ENCODE data around the gene PLAAT4.
"Not testable (repeated sequence)": the region's sequence is repeated elsewhere in the genome, so short reads cannot be mapped to it uniquely, and the experiment has no call there.

Gene PLAAT4

GRCh38 chr11:63535734-63536133 lies 874 bp upstream of the PLAAT4 start:
- H3K9me3 ChIP-seq (ENCODE audit: insufficient read depth, low read depth, low read length), result no peaks in the 10 kb centered on the region
- no peaks in the 10 kb centered on the region for H3K36me3 ChIP-seq (ENCODE audit: insufficient read depth, low read length)
- no peaks in the 10 kb centered on the region for H3K27me3 ChIP-seq (ENCODE audit: insufficient read depth, low read length, poor library complexity, severe bottlenecking)
- 0 out of 2 replicates have a peak overlapping the region, but pooled peaks have one; percentile 29 for H2AFZ ChIP-seq (ENCODE audit: low read length)
- H3K4me3 ChIP-seq (ENCODE audit: low read length, poor library complexity, severe bottlenecking), result peak overlapping the region; percentile 67
- H3K79me2 ChIP-seq (ENCODE audit: insufficient read depth, low read length), result no peaks in the 10 kb centered on the region
- no peaks in the 10 kb centered on the region for H4K20me1 ChIP-seq (ENCODE audit: insufficient read depth, low read length, poor library complexity, severe bottlenecking)
- H3K4me1 ChIP-seq (ENCODE audit: insufficient read depth, low read length, poor library complexity, severe bottlenecking), result peaks cover 72% of the 10 kb centered on the region
- no peaks in the 10 kb centered on the region for H3K9me2 ChIP-seq (replicated peaks; ENCODE audit: low read depth, low read length)
- H3K4me2 ChIP-seq (ENCODE audit: low read depth, low read length, poor library complexity, severe bottlenecking), result peak overlapping the region; percentile 77
- TF ChIP-seq CTCF (conservative IDR thresholded peaks at IDR 0.05; ENCODE audit: low read length), result no peak
- TF ChIP-seq EZH2phosphoT487 (IDR thresholded peaks at IDR 0.05; ENCODE audit: borderline replicate concordance), result no peak
- no peaks in the 10 kb centered on the region for H3F3A ChIP-seq (ENCODE audit: low read depth)
- peak overlapping the region; percentile 64 for H3K9ac ChIP-seq (ENCODE audit: low read depth, low read length, poor library complexity, severe bottlenecking)

GRCh38 chr11:63537293-63538101 lies 889 bp downstream of the PLAAT4 start:
- no peak for TF ChIP-seq EZH2phosphoT487 (IDR thresholded peaks at IDR 0.05; ENCODE audit: borderline replicate concordance)
- TF ChIP-seq CTCF (conservative IDR thresholded peaks at IDR 0.05; ENCODE audit: low read length), result 0 out of 2 replicates have a peak, but pooled peaks have one; percentile 34
- Histone ChIP-seq H3K4me3 (ENCODE audit: low read length, poor library complexity, severe bottlenecking) (peak overlapping the region; percentile 67), H4K20me1 (ENCODE audit: insufficient read depth, low read length, poor library complexity, severe bottlenecking) (no peaks in the 10 kb centered on the region), H3K36me3 (ENCODE audit: insufficient read depth, low read length) (no peaks in the 10 kb centered on the region), H3F3A (ENCODE audit: low read depth) (no peaks in the 10 kb centered on the region), H3K4me1 (ENCODE audit: insufficient read depth, low read length, poor library complexity, severe bottlenecking) (peaks cover 57% of the 10 kb centered on the region), H2AFZ (ENCODE audit: low read length) (peak overlapping the region; percentile 81; the same call in 1 of the 2 replicates), H3K9ac (ENCODE audit: low read depth, low read length, poor library complexity, severe bottlenecking) (peak overlapping the region; percentile 64), H3K4me2 (ENCODE audit: low read depth, low read length, poor library complexity, severe bottlenecking) (peak overlapping the region; percentile 77), H3K79me2 (ENCODE audit: insufficient read depth, low read length) (no peaks in the 10 kb centered on the region), H3K9me3 (ENCODE audit: insufficient read depth, low read depth, low read length) (no peaks in the 10 kb centered on the region), H3K9me2 (replicated peaks; ENCODE audit: low read depth, low read length) (no peaks in the 10 kb centered on the region), H3K27me3 (ENCODE audit: insufficient read depth, low read length, poor library complexity, severe bottlenecking) (no peaks in the 10 kb centered on the region)

GRCh38 chr11:63542506-63542905 lies 5.9 kb downstream of the PLAAT4 start:
- not testable (repeated sequence) for H3K4me2 ChIP-seq (ENCODE audit: low read depth, low read length, poor library complexity, severe bottlenecking); H3K79me2 ChIP-seq (ENCODE audit: insufficient read depth, low read length); H3F3A ChIP-seq (ENCODE audit: low read depth); H4K20me1 ChIP-seq (ENCODE audit: insufficient read depth, low read length, poor library complexity, severe bottlenecking); H3K27me3 ChIP-seq (ENCODE audit: insufficient read depth, low read length, poor library complexity, severe bottlenecking); H3K9me3 ChIP-seq (ENCODE audit: insufficient read depth, low read depth, low read length); H3K4me3 ChIP-seq (ENCODE audit: low read length, poor library complexity, severe bottlenecking); H3K9me2 ChIP-seq (replicated peaks; ENCODE audit: low read depth, low read length); H2AFZ ChIP-seq (ENCODE audit: low read length); H3K4me1 ChIP-seq (ENCODE audit: insufficient read depth, low read length, poor library complexity, severe bottlenecking); H3K9ac ChIP-seq (ENCODE audit: low read depth, low read length, poor library complexity, severe bottlenecking); H3K36me3 ChIP-seq (ENCODE audit: insufficient read depth, low read length)

GRCh38 chr11:63543711-63544110 lies 7.1 kb downstream of the PLAAT4 start:
- Histone ChIP-seq H3K4me3 (ENCODE audit: low read length, poor library complexity, severe bottlenecking) (no peak overlapping the region), H3K36me3 (ENCODE audit: insufficient read depth, low read length) (no peaks in the 10 kb centered on the region), H3K4me1 (ENCODE audit: insufficient read depth, low read length, poor library complexity, severe bottlenecking) (no peaks in the 10 kb centered on the region), H3F3A (ENCODE audit: low read depth) (no peaks in the 10 kb centered on the region), H3K9me3 (ENCODE audit: insufficient read depth, low read depth, low read length) (no peaks in the 10 kb centered on the region), H4K20me1 (ENCODE audit: insufficient read depth, low read length, poor library complexity, severe bottlenecking) (no peaks in the 10 kb centered on the region), H3K79me2 (ENCODE audit: insufficient read depth, low read length) (no peaks in the 10 kb centered on the region), H3K4me2 (ENCODE audit: low read depth, low read length, poor library complexity, severe bottlenecking) (no peak overlapping the region), H3K9ac (ENCODE audit: low read depth, low read length, poor library complexity, severe bottlenecking) (no peak overlapping the region), H3K9me2 (replicated peaks; ENCODE audit: low read depth, low read length) (no peaks in the 10 kb centered on the region), H2AFZ (ENCODE audit: low read length) (no peak overlapping the region), H3K27me3 (ENCODE audit: insufficient read depth, low read length, poor library complexity, severe bottlenecking) (no peaks in the 10 kb centered on the region)
- TF ChIP-seq EZH2phosphoT487 (IDR thresholded peaks at IDR 0.05; ENCODE audit: borderline replicate concordance) (no peak), CTCF (conservative IDR thresholded peaks at IDR 0.05; ENCODE audit: low read length) (no peak)
